Measurements from ENCODE around the gene AOC2. TPM values are rescaled to one million over a fixed set of nuclear protein-coding genes. Genes with fewer than 3 reads are reported as not detected.
"Not testable (repeated sequence)": the region's sequence is repeated elsewhere in the genome, so short reads cannot be mapped to it uniquely, and the experiment has no call there.

The AOC2 gene
- total and polyA plus RNA-seq, 2 donors: 0.28 to 1.1 TPM

GRCh38 chr17:42883802-42884558 lies 39.6 kb downstream of the AOC2 start:
- no peak for DNase-seq (ENCODE audit: low read depth in 6 of 9, low spot score in 9 of 9)
- no peaks in the 10 kb centered on the region for H3K36me3 ChIP-seq (ENCODE audit: control insufficient read depth in 2 of 2, insufficient read depth in 2 of 2, low read length in 1 of 2)
- H3K27me3 ChIP-seq (ENCODE audit: control insufficient read depth in 2 of 2, insufficient read depth in 1 of 2, low read length in 1 of 2): no peaks in the 10 kb centered on the region
- H3K9me3 ChIP-seq (ENCODE audit: control insufficient read depth in 2 of 2, insufficient read depth in 1 of 2, low read length in 1 of 2): no peaks in the 10 kb centered on the region
- no peak overlapping the region for H3K4me3 ChIP-seq (ENCODE audit: low read length in 2 of 2)
- H3K27ac ChIP-seq (ENCODE audit: low read depth in 1 of 2, low read length in 1 of 2): no peak overlapping the region
- no peaks in the 10 kb centered on the region for H3K4me1 ChIP-seq (ENCODE audit: control insufficient read depth in 2 of 2, insufficient read depth in 2 of 2, low read length in 2 of 2)
- WGBS: 93% methylated on average over 7 of the region's 7 CpGs

GRCh38 chr17:42885806-42886205 lies 41.4 kb downstream of the AOC2 start:
- 100% methylated on average over 3 of the region's 3 CpGs for WGBS
- H3K4me1 ChIP-seq (ENCODE audit: control insufficient read depth in 2 of 2, insufficient read depth in 2 of 2, low read length in 2 of 2); H3K4me3 ChIP-seq (ENCODE audit: low read length in 2 of 2); DNase-seq (ENCODE audit: low read depth in 6 of 9, low spot score in 9 of 9); H3K36me3 ChIP-seq (ENCODE audit: control insufficient read depth in 2 of 2, insufficient read depth in 2 of 2, low read length in 1 of 2); H3K27me3 ChIP-seq (ENCODE audit: control insufficient read depth in 2 of 2, insufficient read depth in 1 of 2, low read length in 1 of 2); H3K27ac ChIP-seq (ENCODE audit: low read depth in 1 of 2, low read length in 1 of 2); H3K9me3 ChIP-seq (ENCODE audit: control insufficient read depth in 2 of 2, insufficient read depth in 1 of 2, low read length in 1 of 2): not testable (repeated sequence)

DNA sequence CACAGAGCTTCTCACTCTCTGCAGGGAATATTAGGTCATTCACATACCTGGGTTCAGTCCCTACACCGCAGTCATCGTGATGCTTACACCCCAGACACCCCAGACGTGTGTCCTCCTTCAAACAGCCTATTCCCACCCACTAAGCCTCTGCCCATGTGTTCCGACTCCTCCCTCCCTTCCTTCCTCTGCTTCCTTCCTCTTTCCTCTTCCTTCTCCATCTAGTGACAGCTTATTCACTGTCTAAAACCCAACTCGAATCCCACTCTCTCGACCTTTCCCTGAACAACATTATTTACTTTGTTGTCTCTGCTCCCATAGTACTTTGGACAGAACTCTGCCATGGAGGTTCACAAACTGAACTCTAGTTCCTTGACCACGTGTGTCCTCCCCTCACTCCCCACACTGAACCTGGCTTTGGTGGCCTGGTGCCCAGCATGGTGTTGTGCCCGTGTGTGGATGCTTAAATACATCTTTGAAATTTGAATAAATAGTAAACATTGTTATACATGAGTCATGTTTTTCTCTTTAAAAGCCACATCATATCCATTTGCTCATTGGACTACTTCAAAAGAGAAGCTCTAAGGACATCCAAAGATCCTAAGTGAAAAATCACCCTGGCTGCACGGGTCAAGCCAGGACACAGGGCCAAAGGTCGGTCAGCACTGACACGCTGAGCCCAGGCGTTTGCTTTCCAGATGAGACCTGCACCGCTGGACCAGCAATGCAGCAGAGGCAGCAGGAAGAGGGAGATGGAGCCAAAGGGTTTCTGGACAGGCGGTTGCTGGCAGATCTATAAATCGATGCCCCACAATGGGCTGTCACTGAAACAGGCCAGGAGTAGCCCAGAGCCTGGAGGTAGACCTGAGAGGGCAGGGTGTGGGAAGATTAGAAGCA lies 42.1 kb downstream of the AOC2 start:
- Histone ChIP-seq H3K4me3 (ENCODE audit: low read length in 2 of 2) (no peak overlapping the region), H3K27ac (ENCODE audit: low read depth in 1 of 2, low read length in 1 of 2) (no peak overlapping the region), H3K4me1 (ENCODE audit: control insufficient read depth in 2 of 2, insufficient read depth in 2 of 2, low read length in 2 of 2) (no peaks in the 10 kb centered on the region), H3K9me3 (ENCODE audit: control insufficient read depth in 2 of 2, insufficient read depth in 1 of 2, low read length in 1 of 2) (no peaks in the 10 kb centered on the region), H3K27me3 (ENCODE audit: control insufficient read depth in 2 of 2, insufficient read depth in 1 of 2, low read length in 1 of 2) (no peaks in the 10 kb centered on the region), H3K36me3 (ENCODE audit: control insufficient read depth in 2 of 2, insufficient read depth in 2 of 2, low read length in 1 of 2) (no peaks in the 10 kb centered on the region)
- WGBS: 67% methylated on average over 15 of the region's 15 CpGs
- no peak for DNase-seq (ENCODE audit: low read depth in 6 of 9, low spot score in 9 of 9)

DNA sequence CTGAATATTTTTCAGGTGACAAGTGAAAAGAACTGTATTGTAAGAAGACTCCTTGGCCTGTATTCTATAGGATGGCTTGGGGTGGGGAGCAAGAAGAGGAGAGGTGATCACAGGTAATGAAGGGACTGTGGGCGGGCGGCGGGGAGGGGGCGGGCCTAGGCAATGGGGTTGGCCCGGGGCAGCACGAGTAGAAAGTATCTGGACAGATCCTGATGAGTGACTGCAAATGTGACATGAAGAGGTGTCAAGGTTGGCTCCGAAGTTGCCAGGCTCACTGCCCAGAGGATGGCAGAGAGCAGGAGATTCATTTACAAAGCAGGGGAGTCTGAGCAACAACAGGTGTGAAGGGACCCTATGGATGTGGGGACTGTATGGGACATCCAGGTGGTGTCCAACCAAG lies 45.4 kb downstream of the AOC2 start:
- peaks cover 0 to 2% of the 10 kb centered on the region in 2 donors for H3K4me1 ChIP-seq (ENCODE audit: control insufficient read depth in 2 of 2, insufficient read depth in 2 of 2, low read length in 2 of 2)
- WGBS: 95% methylated on average over 7 of the region's 7 CpGs
- DNase-seq (ENCODE audit: low read depth in 6 of 9, low spot score in 9 of 9): no peak
- no peak overlapping the region for H3K27ac ChIP-seq (ENCODE audit: low read depth in 1 of 2, low read length in 1 of 2)
- H3K9me3 ChIP-seq (ENCODE audit: control insufficient read depth in 2 of 2, insufficient read depth in 1 of 2, low read length in 1 of 2): no peaks in the 10 kb centered on the region
- no peaks in the 10 kb centered on the region for H3K27me3 ChIP-seq (ENCODE audit: control insufficient read depth in 2 of 2, insufficient read depth in 1 of 2, low read length in 1 of 2)
- H3K4me3 ChIP-seq (ENCODE audit: low read length in 2 of 2): no peak overlapping the region
- no peaks in the 10 kb centered on the region for H3K36me3 ChIP-seq (ENCODE audit: control insufficient read depth in 2 of 2, insufficient read depth in 2 of 2, low read length in 1 of 2)

DNA sequence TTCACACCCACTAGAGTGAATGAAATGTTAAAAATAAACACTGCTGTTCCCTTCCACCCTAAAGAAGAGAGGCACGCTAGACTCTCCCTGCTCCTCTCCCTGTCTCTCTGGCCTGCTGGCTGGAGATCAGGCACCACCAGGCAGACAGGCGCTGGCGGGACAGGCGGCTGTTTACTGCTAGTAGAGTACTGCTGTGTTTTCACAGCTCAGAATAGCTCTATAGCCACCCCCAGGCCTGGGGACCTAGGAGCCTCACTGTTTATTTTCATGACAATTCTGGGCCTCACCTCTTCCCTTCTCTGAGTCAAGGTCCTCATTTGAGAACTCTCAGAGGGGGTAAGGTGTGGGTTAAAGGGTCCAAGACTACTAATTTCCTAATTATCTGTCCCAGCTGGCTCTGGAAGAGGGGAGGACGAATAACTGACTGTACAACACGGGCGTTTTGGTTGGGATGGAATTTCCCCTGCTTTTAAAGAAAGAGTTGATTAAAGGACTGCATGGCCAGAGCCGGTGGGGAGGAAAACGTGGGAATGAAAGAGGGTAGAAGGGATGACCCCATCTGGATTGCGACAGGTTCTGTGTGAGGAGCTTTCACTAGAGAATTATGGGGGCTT lies 47.3 kb downstream of the AOC2 start:
- Histone ChIP-seq H3K4me1 (ENCODE audit: control insufficient read depth in 2 of 2, insufficient read depth in 2 of 2, low read length in 2 of 2) (peaks cover 0 to 2% of the 10 kb centered on the region in 2 donors), H3K9me3 (ENCODE audit: control insufficient read depth in 2 of 2, insufficient read depth in 1 of 2, low read length in 1 of 2) (no peaks in the 10 kb centered on the region), H3K27me3 (ENCODE audit: control insufficient read depth in 2 of 2, insufficient read depth in 1 of 2, low read length in 1 of 2) (no peaks in the 10 kb centered on the region), H3K4me3 (ENCODE audit: low read length in 2 of 2) (no peak overlapping the region), H3K27ac (ENCODE audit: low read depth in 1 of 2, low read length in 1 of 2) (no peak overlapping the region), H3K36me3 (ENCODE audit: control insufficient read depth in 2 of 2, insufficient read depth in 2 of 2, low read length in 1 of 2) (no peaks in the 10 kb centered on the region)
- WGBS: 94% methylated on average over 10 of the region's 10 CpGs
- DNase-seq (ENCODE audit: low read depth in 6 of 9, low spot score in 9 of 9): no peak

DNA sequence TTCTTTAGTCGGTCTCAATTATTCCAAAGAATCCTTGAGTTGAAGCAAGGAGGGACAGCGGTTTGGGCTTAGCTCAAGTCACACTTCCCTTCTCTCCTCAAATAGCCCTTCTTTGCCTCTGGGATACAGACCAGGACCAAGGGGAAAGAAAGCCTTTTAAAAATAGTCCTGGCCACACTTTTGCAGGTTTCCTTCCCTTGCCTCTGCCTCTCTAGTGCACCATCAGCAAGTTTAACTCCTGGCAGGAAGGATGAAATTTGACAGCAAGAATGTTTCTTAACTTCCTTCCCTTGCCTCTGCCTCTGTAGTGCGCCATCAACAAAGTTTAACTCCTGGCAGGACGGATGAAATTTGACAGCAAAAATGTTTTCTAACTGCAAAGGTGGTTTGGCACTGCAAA lies 49.0 kb downstream of the AOC2 start:
- Histone ChIP-seq H3K4me3 (ENCODE audit: low read length in 2 of 2) (no peak overlapping the region), H3K4me1 (ENCODE audit: control insufficient read depth in 2 of 2, insufficient read depth in 2 of 2, low read length in 2 of 2) (peaks cover 0 to 2% of the 10 kb centered on the region in 2 donors), H3K9me3 (ENCODE audit: control insufficient read depth in 2 of 2, insufficient read depth in 1 of 2, low read length in 1 of 2) (no peaks in the 10 kb centered on the region), H3K27ac (ENCODE audit: low read depth in 1 of 2, low read length in 1 of 2) (no peak overlapping the region), H3K36me3 (ENCODE audit: control insufficient read depth in 2 of 2, insufficient read depth in 2 of 2, low read length in 1 of 2) (no peaks in the 10 kb centered on the region), H3K27me3 (ENCODE audit: control insufficient read depth in 2 of 2, insufficient read depth in 1 of 2, low read length in 1 of 2) (no peaks in the 10 kb centered on the region)
- no peak for DNase-seq (ENCODE audit: low read depth in 6 of 9, low spot score in 9 of 9)
- WGBS: 16% methylated on average over 4 of the region's 4 CpGs

- no peak for DNase-seq (ENCODE audit: low read depth in 6 of 9, low spot score in 9 of 9)
Observed at GRCh38 chr17:42894283-42895184, 50.2 kb downstream of the AOC2 start.

GRCh38 chr17:42895185-42895555 lies 50.8 kb downstream of the AOC2 start:
- no peak overlapping the region for H3K4me3 ChIP-seq (ENCODE audit: low read length in 2 of 2)
- H3K36me3 ChIP-seq (ENCODE audit: control insufficient read depth in 2 of 2, insufficient read depth in 2 of 2, low read length in 1 of 2): no peaks in the 10 kb centered on the region
- peaks cover 0 to 2% of the 10 kb centered on the region in 2 donors for H3K4me1 ChIP-seq (ENCODE audit: control insufficient read depth in 2 of 2, insufficient read depth in 2 of 2, low read length in 2 of 2)
- no peak overlapping the region for H3K27ac ChIP-seq (ENCODE audit: low read depth in 1 of 2, low read length in 1 of 2)
- WGBS: 94% methylated on average over 2 of the region's 2 CpGs
- no peak for DNase-seq (ENCODE audit: low read depth in 6 of 9, low spot score in 9 of 9)
- no peaks in the 10 kb centered on the region for H3K27me3 ChIP-seq (ENCODE audit: control insufficient read depth in 2 of 2, insufficient read depth in 1 of 2, low read length in 1 of 2)
- H3K9me3 ChIP-seq (ENCODE audit: control insufficient read depth in 2 of 2, insufficient read depth in 1 of 2, low read length in 1 of 2): no peaks in the 10 kb centered on the region

More at GRCh38 chr17:42894283-42895184, 50.2 kb downstream of the AOC2 start:
- H3K36me3 ChIP-seq (ENCODE audit: control insufficient read depth in 2 of 2, insufficient read depth in 2 of 2, low read length in 1 of 2): no peaks in the 10 kb centered on the region
- no peaks in the 10 kb centered on the region for H3K9me3 ChIP-seq (ENCODE audit: control insufficient read depth in 2 of 2, insufficient read depth in 1 of 2, low read length in 1 of 2)
- no peaks in the 10 kb centered on the region for H3K27me3 ChIP-seq (ENCODE audit: control insufficient read depth in 2 of 2, insufficient read depth in 1 of 2, low read length in 1 of 2)
- no peak overlapping the region for H3K4me3 ChIP-seq (ENCODE audit: low read length in 2 of 2)
- 95% methylated on average over 12 of the region's 12 CpGs for WGBS
- H3K4me1 ChIP-seq (ENCODE audit: control insufficient read depth in 2 of 2, insufficient read depth in 2 of 2, low read length in 2 of 2): peaks cover 0 to 2% of the 10 kb centered on the region in 2 donors
- no peak overlapping the region for H3K27ac ChIP-seq (ENCODE audit: low read depth in 1 of 2, low read length in 1 of 2)

All from thymus (tissue), 11 donors.